ENCODE results near the gene CENPVL1. TPM values are rescaled to one million over a fixed set of nuclear protein-coding genes. Genes with fewer than 3 reads are reported as not detected.

Gene CENPVL1
- total RNA-seq, 4 donors from 2014 or later: not detected

- intact Hi-C loops (cut with DNase I): no loop called here
- H3K9me3 ChIP-seq: no peaks in the 10 kb centered on the region
- no peaks in the 10 kb centered on the region for H3K36me3 ChIP-seq
- H3K27ac ChIP-seq: no peak overlapping the region
- H3K27me3 ChIP-seq: no peaks in the 10 kb centered on the region
- no peak overlapping the region for H3K4me3 ChIP-seq (replicated peaks in 1 of 3)
- WGBS, 2 donors: 44 to 45% methylated on average over 6 of the region's 6 CpGs
- no peaks in the 10 kb centered on the region for H3K4me1 ChIP-seq
- no peak for TF ChIP-seq POLR2A (IDR thresholded peaks at IDR 0.05)
- TF ChIP-seq CTCF (IDR thresholded peaks at IDR 0.05): no peak
- no peak for DNase-seq
Measured at GRCh38 chrX:51759055-51759839, 48.9 kb downstream of the CENPVL1 start.

GRCh38 chrX:51760657-51761056 lies 50.3 kb downstream of the CENPVL1 start:
- no peak for DNase-seq
- no peaks in the 10 kb centered on the region for H3K36me3 ChIP-seq
- H3K4me3 ChIP-seq (replicated peaks in 1 of 3): no peak overlapping the region
- no peaks in the 10 kb centered on the region for H3K27me3 ChIP-seq
- H3K9me3 ChIP-seq: no peaks in the 10 kb centered on the region
- H3K27ac ChIP-seq: no peak overlapping the region
- WGBS, 2 donors: 90% methylated on average over 4 of the region's 4 CpGs
- intact Hi-C loops (cut with DNase I): no loop called here
- no peak for TF ChIP-seq POLR2A (IDR thresholded peaks at IDR 0.05)
- TF ChIP-seq CTCF (IDR thresholded peaks at IDR 0.05): no peak
- no peaks in the 10 kb centered on the region for H3K4me1 ChIP-seq

Other genes with a start within 250 kb of the CENPVL1 start
- 1 to 10 TPM in 3 of 4 donors, under 1 TPM in 1; 0.29 to 1.7 (median 1.4) TPM for gene NUDT11, start 213.9 kb upstream of the CENPVL1 start, total RNA-seq
- not detected for gene CENPVL3, start 91.6 kb upstream of the CENPVL1 start, total RNA-seq
- gene CENPVL2, start 27.7 kb upstream of the CENPVL1 start, total RNA-seq: not detected
- 1 to 10 TPM; 4.8 to 7.9 (median 7.6) TPM for gene GSPT2, start 32.9 kb downstream of the CENPVL1 start, total RNA-seq
- 100 to 1,000 TPM in 3 of 4 donors, 10 to 100 TPM in 1; 83.7 to 277 (median 201) TPM for gene MAGED1, start 183.1 kb downstream of the CENPVL1 start, total RNA-seq

Data from thyroid gland (tissue), 4 donors.